ENCODE measurements around the gene NUP98.

- TF ChIP-seq POLR2AphosphoS5 (IDR thresholded peaks at IDR 0.05; ENCODE audit: low read depth, low read length), result peak; percentile 74
- TF ChIP-seq SPI1 (IDR thresholded peaks at IDR 0.05; ENCODE audit: low read depth, low read length), result no peak; the same call in 1 of the 2 replicates
- TF ChIP-seq POLR2A (IDR thresholded peaks at IDR 0.05; ENCODE audit: low read depth, low read length), result peak; percentile 72
- TF ChIP-seq TAF1 (IDR thresholded peaks at IDR 0.05; ENCODE audit: low read depth, low read length), result no peak
These were observed at the start of gene NUP98 for GRCh38 chr11:3797329-3798090.

All from GM12891 (cell line).